Type B pancreatic cell (in vitro differentiated cells): ENCODE measurements around the gene C19orf25. TPM values are rescaled to one million over a fixed set of nuclear protein-coding genes. Genes with fewer than 3 reads are reported as not detected.
A peak's percentile ranks its signal among the peaks of the same experiment; 100 is the strongest.

ENCODE experiments used
- DNase-seq: peaks from one replicate; pipeline ENCODE4 v3.0.0; 2021; ENCODE audit warnings: mixed read lengths; ENCODE audit not compliant: unreplicated experiment; ENCODE audit errors: extremely low spot score
- H3K27ac Mint-ChIP-seq: 2 replicates; pipeline ENCODE4 v1.8.0; 2021; ENCODE audit warnings: mild to moderate bottlenecking, mixed read lengths
- H3K27me3 Mint-ChIP-seq: 2 replicates; pipeline ENCODE4 v1.8.0; 2021; ENCODE audit warnings: mixed read lengths
- H3K36me3 Mint-ChIP-seq: 2 replicates; pipeline ENCODE4 v1.8.0; 2021; ENCODE audit warnings: mixed read lengths
- H3K4me1 Mint-ChIP-seq: one replicate; pipeline ENCODE4 v1.8.0; 2021; ENCODE audit warnings: mixed read lengths; ENCODE audit not compliant: unreplicated experiment
- H3K4me3 Mint-ChIP-seq: 2 replicates; pipeline ENCODE4 v1.8.0; 2021; ENCODE audit warnings: mild to moderate bottlenecking, mixed read lengths
- H3K9me3 Mint-ChIP-seq: 2 replicates; pipeline ENCODE4 v1.8.0; 2021; ENCODE audit warnings: mixed read lengths
- total RNA-seq: library from RNA; stranded (reverse); gene quantifications from 2 replicates; pipeline ENCODE4 v1.2.1, GENCODE V29; 2021; ENCODE audit warnings: low replicate concordance
- TF ChIP-seq, protein P1 (sequence below): fragments of 200-600 bp; sonication (generic); conservative IDR thresholded peaks from 2 replicates; pipeline ENCODE4 v1.5.0; 2021; ENCODE audit warnings: antibody characterized with exemption, mild to moderate bottlenecking

C19orf25 gene
- total RNA-seq, 1 donor from 2014 or later: 37.5 TPM

DNA sequence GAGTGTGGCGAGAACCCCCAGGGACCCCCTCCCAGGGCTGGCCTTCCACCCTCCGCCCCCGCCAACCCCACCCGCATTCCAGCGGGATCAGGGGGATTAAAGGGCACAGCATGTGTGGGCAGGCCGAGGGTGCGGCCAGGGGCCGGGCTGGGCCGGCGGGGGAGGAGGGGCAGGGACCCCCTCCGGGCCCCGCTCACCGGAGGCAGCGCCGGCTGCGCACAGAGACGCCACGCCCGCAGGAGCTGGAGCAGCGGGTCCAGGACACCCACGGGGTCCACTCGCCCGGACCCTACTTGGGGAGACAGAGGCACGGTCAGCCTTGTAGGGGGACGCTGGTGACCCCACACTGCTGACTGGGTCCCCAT lies 31.4 kb upstream of the C19orf25 start:
- Mint-ChIP-seq H3K27ac (peak overlapping the region; percentile 43), H3K27me3 (peaks cover 43% of the 10 kb centered on the region), H3K36me3 (no peaks in the 10 kb centered on the region), H3K4me3 (no peak overlapping the region), H3K9me3 (peaks cover 3% of the 10 kb centered on the region), H3K4me1 (peaks cover 11% of the 10 kb centered on the region)
- TF ChIP-seq, protein P1, sequence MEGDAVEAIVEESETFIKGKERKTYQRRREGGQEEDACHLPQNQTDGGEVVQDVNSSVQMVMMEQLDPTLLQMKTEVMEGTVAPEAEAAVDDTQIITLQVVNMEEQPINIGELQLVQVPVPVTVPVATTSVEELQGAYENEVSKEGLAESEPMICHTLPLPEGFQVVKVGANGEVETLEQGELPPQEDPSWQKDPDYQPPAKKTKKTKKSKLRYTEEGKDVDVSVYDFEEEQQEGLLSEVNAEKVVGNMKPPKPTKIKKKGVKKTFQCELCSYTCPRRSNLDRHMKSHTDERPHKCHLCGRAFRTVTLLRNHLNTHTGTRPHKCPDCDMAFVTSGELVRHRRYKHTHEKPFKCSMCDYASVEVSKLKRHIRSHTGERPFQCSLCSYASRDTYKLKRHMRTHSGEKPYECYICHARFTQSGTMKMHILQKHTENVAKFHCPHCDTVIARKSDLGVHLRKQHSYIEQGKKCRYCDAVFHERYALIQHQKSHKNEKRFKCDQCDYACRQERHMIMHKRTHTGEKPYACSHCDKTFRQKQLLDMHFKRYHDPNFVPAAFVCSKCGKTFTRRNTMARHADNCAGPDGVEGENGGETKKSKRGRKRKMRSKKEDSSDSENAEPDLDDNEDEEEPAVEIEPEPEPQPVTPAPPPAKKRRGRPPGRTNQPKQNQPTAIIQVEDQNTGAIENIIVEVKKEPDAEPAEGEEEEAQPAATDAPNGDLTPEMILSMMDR: no peak
- peak; percentile 68 for DNase-seq

DNA sequence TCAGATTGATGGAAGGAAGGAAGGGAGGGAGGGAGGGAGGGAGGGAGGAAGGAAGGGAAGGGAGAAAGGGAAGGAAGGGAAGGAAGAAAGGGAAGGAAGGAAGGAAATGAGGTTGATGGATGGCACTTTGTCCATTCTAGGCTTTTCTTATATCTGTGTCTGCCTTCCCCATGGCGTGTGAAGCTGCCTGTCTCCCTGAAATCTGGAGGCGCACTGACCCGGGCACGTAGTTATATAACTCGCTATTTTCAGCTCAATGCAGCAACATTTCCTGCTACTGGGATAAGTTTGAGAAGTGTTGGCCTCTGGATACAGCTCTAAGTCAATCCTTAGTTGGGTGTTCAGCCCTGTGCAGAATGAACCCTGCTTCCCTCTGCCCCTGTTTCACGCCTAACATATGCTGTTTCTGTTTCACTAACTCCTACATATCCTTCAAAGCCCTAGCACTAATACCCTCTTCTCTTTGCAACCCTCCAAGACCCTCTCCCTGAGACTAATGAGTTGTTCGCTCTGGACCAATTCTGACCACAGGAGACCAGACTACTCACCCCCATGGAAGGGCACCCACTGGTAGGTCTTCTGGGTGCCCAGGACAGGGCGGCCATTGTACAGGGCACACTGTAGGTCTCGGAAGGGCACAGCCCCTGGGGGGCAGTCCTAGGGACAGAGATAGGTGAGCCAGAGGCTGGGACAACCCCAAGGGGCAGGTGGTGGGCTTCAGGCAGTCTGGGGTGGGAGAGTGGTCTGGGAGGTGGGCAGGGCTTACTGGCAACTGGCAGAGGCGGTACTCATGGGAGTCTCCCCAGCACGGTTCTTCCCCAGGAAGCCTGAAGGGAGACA lies 30.8 kb upstream of the C19orf25 start:
- Mint-ChIP-seq H3K4me3 (peak overlapping the region; percentile 63), H3K27ac (peak overlapping the region; percentile 57), H3K9me3 (peaks cover 3% of the 10 kb centered on the region), H3K4me1 (peaks cover 11% of the 10 kb centered on the region), H3K27me3 (peaks cover 45% of the 10 kb centered on the region), H3K36me3 (no peaks in the 10 kb centered on the region)
- TF ChIP-seq, protein P1: no peak
- no peak for DNase-seq

DNA sequence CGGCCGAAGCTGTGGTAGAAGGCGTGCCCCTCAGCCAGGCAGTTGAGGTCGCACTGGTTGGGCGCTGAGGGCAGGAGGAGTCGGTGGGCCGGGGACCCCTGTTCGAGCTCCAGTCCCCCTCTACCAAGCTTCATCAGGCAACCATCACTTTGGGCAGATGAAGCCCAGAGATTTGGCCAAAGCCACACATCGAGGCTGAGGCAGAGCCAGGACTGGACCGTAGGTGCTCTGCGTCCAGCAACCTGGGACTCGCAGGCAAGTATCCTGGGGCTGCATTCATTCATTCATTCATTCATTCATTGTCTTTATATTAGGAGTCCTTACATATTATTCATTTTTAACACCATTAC lies 29.5 kb upstream of the C19orf25 start:
- Mint-ChIP-seq H3K4me1 (peaks cover 11% of the 10 kb centered on the region), H3K4me3 (peak overlapping the region; percentile 59), H3K27me3 (peaks cover 44% of the 10 kb centered on the region), H3K27ac (no peak overlapping the region), H3K9me3 (peaks cover 3% of the 10 kb centered on the region), H3K36me3 (no peaks in the 10 kb centered on the region)
- DNase-seq: no peak
- TF ChIP-seq, protein P1: no peak

DNA sequence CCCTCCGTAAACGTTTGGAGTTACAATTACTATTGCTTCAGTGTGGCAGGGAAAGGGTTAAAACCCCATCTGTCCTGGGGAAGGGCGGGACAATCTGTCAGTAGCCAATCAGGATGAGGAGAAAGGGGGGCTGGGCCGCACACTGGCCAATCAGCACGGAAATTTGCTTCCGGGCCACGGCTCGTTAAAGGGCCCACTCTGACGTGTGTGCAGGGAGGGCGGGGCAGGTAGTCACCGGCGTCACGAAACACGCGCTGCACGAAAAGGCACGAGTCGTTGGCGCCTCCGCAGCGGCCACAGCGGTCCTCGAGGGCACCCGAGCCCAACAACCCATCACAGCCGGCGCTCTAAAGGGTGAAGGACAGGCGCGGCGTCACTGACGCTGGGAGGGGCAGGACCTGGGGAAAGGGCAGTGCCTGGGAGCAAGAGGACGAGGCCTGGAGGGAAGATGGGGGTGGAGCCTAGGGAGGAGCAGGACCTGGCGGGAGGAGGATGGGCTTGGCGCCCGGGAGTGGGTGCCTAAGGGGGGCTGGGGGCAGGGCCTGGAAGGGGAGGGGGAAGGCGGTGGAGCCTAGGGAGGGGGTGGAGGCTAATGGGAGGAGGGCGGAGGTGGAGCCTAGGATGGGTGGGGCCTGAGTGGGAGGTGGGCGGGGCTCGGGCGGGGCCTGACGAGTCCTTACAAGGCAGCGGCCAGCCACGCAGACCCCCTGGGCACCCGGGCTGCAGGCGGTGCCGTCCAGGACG lies 28.9 kb upstream of the C19orf25 start:
- TF ChIP-seq, protein P1: no peak
- Mint-ChIP-seq H3K9me3 (peaks cover 3% of the 10 kb centered on the region), H3K27me3 (peaks cover 47% of the 10 kb centered on the region)

DNA sequence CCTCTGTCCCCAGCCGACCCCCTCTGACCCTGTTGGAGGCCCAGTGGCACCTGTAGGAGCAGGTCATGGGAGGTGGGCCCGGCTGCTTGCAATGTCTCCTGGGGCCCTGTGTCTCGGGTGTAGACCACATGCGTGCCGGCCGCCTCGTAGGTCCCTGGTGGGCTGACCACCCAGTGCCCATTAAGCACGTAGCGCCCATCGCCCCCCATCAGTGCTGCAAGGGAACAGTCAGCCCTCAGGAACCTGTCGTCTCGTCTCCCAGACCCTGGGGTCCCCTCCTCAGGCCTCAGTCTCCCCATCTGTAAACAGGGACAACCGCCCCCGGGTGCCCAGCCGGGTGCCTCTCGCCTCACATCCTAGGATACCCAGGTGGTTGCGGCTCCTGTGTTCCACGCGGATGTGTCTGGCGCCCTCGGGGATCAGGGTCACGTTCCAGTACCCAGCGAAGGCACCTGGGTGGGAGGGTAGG lies 28.2 kb upstream of the C19orf25 start:
- peak overlapping the region; percentile 98 for H3K27ac Mint-ChIP-seq
- no peak overlapping the region for H3K4me3 Mint-ChIP-seq
- H3K27me3 Mint-ChIP-seq: peaks cover 47% of the 10 kb centered on the region
- peaks cover 11% of the 10 kb centered on the region for H3K4me1 Mint-ChIP-seq
- peaks cover 3% of the 10 kb centered on the region for H3K9me3 Mint-ChIP-seq
- H3K36me3 Mint-ChIP-seq: no peaks in the 10 kb centered on the region
- TF ChIP-seq, protein P1: no peak
- peak; percentile 67 for DNase-seq

More for the DNA sequence above, 28.9 kb upstream of the C19orf25 start:
- peak; percentile 93 for DNase-seq
- Mint-ChIP-seq H3K27ac (peak overlapping the region; percentile 98), H3K36me3 (no peaks in the 10 kb centered on the region), H3K4me3 (peak overlapping the region; percentile 94), H3K4me1 (peaks cover 11% of the 10 kb centered on the region)
